GM18907 (cell line): ENCODE results near the gene SCARB2.

Experiments
- ATAC-seq: cut with Tn5 transposase; IDR thresholded peaks from one replicate; pipeline ENCODE4 v1.9.1; 2021; ENCODE audit warnings: mild to moderate bottlenecking, moderate library complexity; ENCODE audit not compliant: unreplicated experiment

Gene SCARB2

DNA sequence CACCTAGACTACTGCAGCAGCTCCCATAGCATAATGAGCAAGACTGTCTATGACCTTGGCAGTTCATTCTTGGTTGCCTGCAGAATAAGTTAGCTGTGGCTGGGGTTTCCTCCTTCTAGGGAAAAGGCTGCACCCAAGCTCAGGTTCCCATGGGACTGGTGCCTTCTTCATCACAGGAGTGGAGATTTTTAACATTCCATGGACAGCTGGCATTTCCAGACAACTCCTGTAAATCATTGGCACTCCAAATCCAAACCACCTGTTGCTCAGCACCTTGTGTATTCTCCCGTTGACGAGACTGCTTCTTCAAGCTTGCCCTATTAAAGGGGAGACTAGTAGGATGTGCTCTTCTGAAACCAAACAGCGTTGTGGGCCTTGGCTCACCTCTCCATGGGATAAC lies 57.6 kb downstream of the SCARB2 start:
- ATAC-seq: no peak

- no peak for ATAC-seq
Measured at GRCh38 chr4:76153356-76153755, 60.3 kb downstream of the SCARB2 start.

- peak; percentile 99 for ATAC-seq
Measured at GRCh38 chr4:76148142-76148865, 65.3 kb downstream of the SCARB2 start, which contains the start of gene NUP54. Gene NUP54 (minus strand): TSS chr4:76148397. CDS start chr4:76148374, 23 bp downstream.

- peak; percentile 40 for ATAC-seq
Measured at GRCh38 chr4:76147454-76148141, 66.0 kb downstream of the SCARB2 start.

DNA sequence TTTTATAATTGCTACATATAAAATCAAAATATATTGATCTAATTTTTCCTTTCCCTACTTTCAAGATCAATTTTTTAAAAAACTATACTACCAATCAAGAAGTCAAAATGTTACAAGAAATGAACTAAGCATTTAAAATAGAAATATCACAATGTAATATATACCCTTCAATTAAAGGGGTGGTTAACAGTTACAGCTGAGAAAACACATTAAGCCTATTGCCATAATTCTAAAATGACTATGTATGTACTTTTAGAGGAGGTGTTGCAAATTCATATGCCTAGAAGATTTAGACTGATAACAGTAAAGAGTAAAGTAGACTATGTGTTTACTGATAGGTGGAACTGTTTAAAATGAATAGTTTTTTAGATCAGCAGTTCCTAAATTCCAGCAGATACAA lies 69.1 kb downstream of the SCARB2 start:
- ATAC-seq: no peak

DNA sequence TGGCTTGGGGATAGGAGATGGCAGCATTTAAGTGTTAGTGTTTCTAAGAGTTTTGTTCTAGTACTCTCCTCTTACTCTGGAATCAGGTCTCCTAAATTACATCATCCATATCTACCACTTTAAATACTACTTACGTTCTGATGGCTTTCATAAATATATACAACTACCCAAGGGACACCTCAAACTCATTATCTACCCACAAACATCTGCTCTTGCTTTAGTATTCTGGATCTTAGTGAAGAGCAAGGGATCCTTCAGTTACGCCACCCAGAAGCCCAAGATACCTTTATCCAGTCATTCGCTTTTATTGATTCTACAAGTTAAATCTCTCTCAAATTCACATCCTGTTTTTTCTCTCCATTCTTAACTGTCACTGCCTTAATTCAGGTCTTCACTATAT lies 72.4 kb downstream of the SCARB2 start:
- no peak for ATAC-seq

DNA sequence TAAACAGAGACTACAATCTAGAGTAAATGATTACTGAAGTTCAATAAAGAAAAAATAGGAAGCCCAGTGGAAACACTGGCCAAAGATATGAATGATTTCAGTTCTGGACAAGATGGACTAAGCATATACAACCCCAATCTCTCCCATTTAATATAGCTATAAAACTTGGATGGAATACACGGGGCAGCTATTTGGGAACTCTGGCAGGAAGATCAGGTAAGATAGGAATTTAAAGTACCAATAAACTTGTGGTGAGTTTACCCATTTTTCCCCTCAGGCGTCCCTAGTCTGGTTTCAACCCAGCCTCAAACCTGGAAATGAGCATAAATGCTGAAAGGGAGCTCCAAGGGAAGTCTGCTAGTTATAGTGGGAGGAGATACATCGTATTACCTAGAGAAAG lies 85.9 kb downstream of the SCARB2 start:
- ATAC-seq: no peak

DNA sequence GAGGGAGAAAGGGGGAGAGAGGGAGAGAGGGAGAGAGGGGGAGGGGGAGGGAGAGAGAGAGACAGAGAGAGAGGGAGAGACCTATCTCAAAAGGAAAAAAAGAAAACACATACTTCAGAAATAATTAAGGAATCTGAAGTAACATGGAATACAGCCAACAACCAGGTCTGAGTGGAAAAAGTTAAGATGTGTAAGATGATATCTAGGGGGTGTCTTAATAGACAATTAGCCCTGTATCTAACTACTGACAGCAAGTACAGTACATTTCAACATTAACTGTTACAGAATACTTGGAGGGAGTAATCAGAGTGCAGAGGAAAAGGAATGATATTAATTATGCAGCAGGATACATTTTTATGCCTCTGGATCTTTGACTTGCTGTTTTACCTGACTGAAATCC lies 87.8 kb downstream of the SCARB2 start:
- no peak for ATAC-seq

- no peak for ATAC-seq
Measured at GRCh38 chr4:76120199-76120598, 93.4 kb downstream of the SCARB2 start.

DNA sequence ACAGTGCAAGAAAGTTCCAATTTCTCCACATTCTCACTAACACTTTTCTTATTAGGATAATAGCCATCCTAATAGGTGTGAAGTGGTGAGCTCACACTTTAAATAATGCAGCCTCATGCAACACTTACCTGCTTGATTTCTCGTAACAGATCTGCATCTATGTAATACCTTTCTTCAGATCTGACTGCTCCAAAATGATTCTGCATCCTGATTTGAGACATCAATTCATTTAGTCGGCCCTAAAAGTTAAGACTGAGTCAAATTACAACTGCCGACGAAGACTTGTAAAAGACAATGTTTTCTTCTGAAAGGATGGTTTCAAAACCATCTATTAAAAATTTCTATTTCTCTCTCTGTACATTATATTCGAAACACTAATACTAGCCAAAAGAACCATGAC lies 96.1 kb downstream of the SCARB2 start:
- ATAC-seq: no peak

DNA sequence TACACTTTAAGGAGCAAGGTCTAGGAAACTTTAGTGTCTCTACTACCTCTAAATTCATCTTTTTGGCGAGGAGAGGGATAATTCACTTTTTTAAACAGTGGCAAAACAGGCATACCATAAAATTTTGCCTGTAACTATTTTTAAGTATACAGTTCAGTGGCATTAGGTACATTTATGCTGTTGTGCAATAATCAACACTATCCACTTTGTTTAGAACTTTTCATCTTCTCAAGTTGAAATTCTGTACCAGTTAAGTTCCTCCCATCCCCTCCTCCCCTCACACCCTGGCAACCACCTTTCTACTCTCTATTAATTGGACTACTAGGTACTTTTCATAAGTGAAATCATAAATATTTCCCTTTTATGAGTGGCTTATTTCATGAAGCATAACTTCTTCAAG lies 96.8 kb downstream of the SCARB2 start:
- ATAC-seq: no peak
